IMR-90 (cell line): Measurements from ENCODE around the gene SLC39A5. TPM values are rescaled to one million over a fixed set of nuclear protein-coding genes. Genes with fewer than 3 reads are reported as not detected.

Experiments
- ATAC-seq: fragments of 200-7000 bp; cut with Tn5 transposase; 2 replicates; pipeline ENCODE4 v1.9.1; 2020; ENCODE audit warnings: low read depth, mild to moderate bottlenecking, moderate library complexity
- BruUV-seq: library from RNA; stranded (reverse); fragments of 400-500 nt; replicated peaks from 2 replicates; lab custom pipeline; 2021; lab: Mats Ljungman, UMichigan
- CTCF ChIA-PET: fragments of 300-600 bp; formaldehyde crosslinking; extraction: SDS; loops from one replicate; lab custom pipeline; 2021; ENCODE audit warnings: antibody characterized with exemption; lab: Yijun Ruan, JAX
- POLR2A ChIA-PET: fragments of 300-600 bp; sonication (Branson Sonifier 250); formaldehyde crosslinking; loops from one replicate; lab custom pipeline; 2022; ENCODE audit warnings: antibody characterized with exemption; ENCODE audit not compliant: unreplicated experiment; lab: Charles Lee
- DNase-seq: peaks from one replicate; pipeline ENCODE4 v3.0.0; 2013
- H2AFZ ChIP-seq: replicated peaks from 2 replicates; pipeline ENCODE3; 2013; ENCODE audit warnings: low read length, mild to moderate bottlenecking; ENCODE audit not compliant: poor library complexity
- H2AK5ac ChIP-seq: 2 replicates; pipeline ENCODE4 v1.6.1; 2013; ENCODE audit warnings: low read depth, low read length, inconsistent platforms
- H2AK9ac ChIP-seq: replicated peaks from 2 replicates; pipeline ENCODE3; 2013; ENCODE audit warnings: mild to moderate bottlenecking, low read depth, low read length, moderate library complexity; ENCODE audit not compliant: poor library complexity
- H2BK120ac ChIP-seq: 2 replicates; pipeline ENCODE4 v1.6.1; 2013; ENCODE audit warnings: low read depth, low read length, inconsistent platforms
- H2BK15ac ChIP-seq: 3 replicates; pipeline ENCODE4 v1.6.1; 2013; ENCODE audit warnings: low read depth, low read length, inconsistent platforms
- H2BK20ac ChIP-seq: 2 replicates; pipeline ENCODE4 v1.6.1; 2013; ENCODE audit warnings: low read depth, mild to moderate bottlenecking, inconsistent platforms, low read length, moderate library complexity
- H2BK5ac ChIP-seq: 2 replicates; pipeline ENCODE4 v1.6.1; 2013; ENCODE audit warnings: mild to moderate bottlenecking, low read depth, low read length, inconsistent platforms; ENCODE audit not compliant: poor library complexity, severe bottlenecking
- H3K14ac ChIP-seq: replicated peaks from 2 replicates; pipeline ENCODE4 v1.6.1; 2013; ENCODE audit warnings: low read depth, low read length, inconsistent platforms
- H3K18ac ChIP-seq: 2 replicates; pipeline ENCODE4 v1.6.1; 2013; ENCODE audit warnings: low read depth, low read length, control low read depth
- H3K23ac ChIP-seq: 2 replicates; pipeline ENCODE4 v1.6.1; 2013; ENCODE audit warnings: low read depth, low read length, inconsistent platforms
- H3K27ac ChIP-seq: 2 replicates; pipeline ENCODE4 v1.5.1; 2013; ENCODE audit warnings: mild to moderate bottlenecking, control low read depth, low read length; ENCODE audit not compliant: insufficient read depth
- H3K27me3 ChIP-seq: 2 replicates; pipeline ENCODE4 v1.6.1; 2013; ENCODE audit warnings: low read length; ENCODE audit not compliant: control insufficient read depth, insufficient read depth
- H3K36me3 ChIP-seq: 2 replicates; pipeline ENCODE4 v1.6.1; 2013; ENCODE audit warnings: low read length, mixed read lengths; ENCODE audit not compliant: control insufficient read depth, insufficient read depth
- H3K4ac ChIP-seq: 2 replicates; pipeline ENCODE4 v1.6.1; 2013; ENCODE audit warnings: low read depth, low read length, inconsistent platforms
- H3K4me1 ChIP-seq: 2 replicates; pipeline ENCODE4 v1.6.1; 2013; ENCODE audit warnings: low read length, mixed read lengths; ENCODE audit not compliant: control insufficient read depth, insufficient read depth
- H3K4me2 ChIP-seq: 2 replicates; pipeline ENCODE4 v1.6.1; 2013; ENCODE audit warnings: low read depth, mild to moderate bottlenecking, control low read depth, low read length, moderate library complexity
- H3K4me3 ChIP-seq: 2 replicates; pipeline ENCODE4 v1.5.1; 2013; ENCODE audit warnings: low read depth, mild to moderate bottlenecking, control low read depth, low read length, moderate library complexity; ENCODE audit not compliant: insufficient read depth
- H3K56ac ChIP-seq: 2 replicates; pipeline ENCODE4 v1.6.1; 2013; ENCODE audit warnings: low read length, inconsistent platforms; ENCODE audit not compliant: insufficient read depth; ENCODE audit errors: extremely low read depth
- H3K79me1 ChIP-seq, 2 experiments: 2 replicates each; pipeline ENCODE4 v1.6.1; 2013; ENCODE audit warnings: low read length in 2 of 2, inconsistent platforms in 1 of 2, low read depth in 1 of 2
- H3K9ac ChIP-seq: 2 replicates; pipeline ENCODE4 v1.6.1; 2013; ENCODE audit warnings: low read depth, low read length, control low read depth
- H3K9me1 ChIP-seq: 2 replicates; pipeline ENCODE4 v1.6.1; 2013; ENCODE audit warnings: low read length, inconsistent platforms; ENCODE audit not compliant: insufficient read depth
- H3K9me3 ChIP-seq: 2 replicates; pipeline ENCODE4 v1.6.1; 2013; ENCODE audit warnings: low read length; ENCODE audit not compliant: control insufficient read depth, insufficient read depth
- H4K20me1 ChIP-seq: 2 replicates; pipeline ENCODE4 v1.6.1; 2013; ENCODE audit warnings: low read length, inconsistent platforms; ENCODE audit not compliant: insufficient read depth
- H4K5ac ChIP-seq: 2 replicates; pipeline ENCODE4 v1.6.1; 2013; ENCODE audit warnings: mild to moderate bottlenecking, low read depth, low read length, control low read depth
- H4K8ac ChIP-seq, 2 experiments: 2 replicates each; pipeline ENCODE4 v1.6.1; 2013; ENCODE audit warnings: low read depth in 2 of 2, low read length in 2 of 2, control low read depth in 1 of 2, inconsistent platforms in 1 of 2
- H4K91ac ChIP-seq: 2 replicates; pipeline ENCODE4 v1.6.1; 2013; ENCODE audit warnings: low read depth, low read length, inconsistent platforms; ENCODE audit not compliant: insufficient read depth
- CEBPB ChIP-seq: IDR thresholded peaks from 2 replicates; pipeline ENCODE4 v1.6.1; 2012; ENCODE audit warnings: low read depth, low read length, improper control_type of control experiment
- CHD1 ChIP-seq: IDR thresholded peaks from 2 replicates; pipeline ENCODE4 v1.6.1; 2012; ENCODE audit warnings: low read depth, low read length, improper control_type of control experiment
- FOS ChIP-seq: fragments of 150-350 bp; IDR thresholded peaks from 2 replicates; pipeline ENCODE4 v1.6.1; 2016; ENCODE audit warnings: low read depth, low read length
- MXI1 ChIP-seq: IDR thresholded peaks from 2 replicates; pipeline ENCODE4 v1.6.1; 2012; ENCODE audit warnings: low read depth, mild to moderate bottlenecking, low read length, moderate library complexity, borderline replicate concordance
- POLR2A ChIP-seq: IDR thresholded peaks from 2 replicates; pipeline ENCODE4 v1.6.1; 2012; ENCODE audit warnings: mild to moderate bottlenecking, low read depth, low read length
- RAD21 ChIP-seq: IDR thresholded peaks from 2 replicates; pipeline ENCODE4 v1.6.1; 2012; ENCODE audit warnings: low read length, improper control_type of control experiment
- RCOR1 ChIP-seq: IDR thresholded peaks from 2 replicates; pipeline ENCODE4 v1.6.1; 2012; ENCODE audit warnings: mild to moderate bottlenecking, low read length, improper control_type of control experiment; ENCODE audit not compliant: insufficient replicate concordance
- SMC3 ChIP-seq: fragments of 150-350 bp; IDR thresholded peaks from 2 replicates; pipeline ENCODE4 v1.6.1; 2016; ENCODE audit warnings: low read depth, mild to moderate bottlenecking, antibody characterized with exemption, low read length, moderate library complexity
- USF2 ChIP-seq: fragments of 150-350 bp; IDR thresholded peaks from 2 replicates; pipeline ENCODE4 v1.6.1; 2017; ENCODE audit warnings: mild to moderate bottlenecking, antibody characterized with exemption, low read length, low read depth
- WGBS, 2 experiments: methylation state at CpG; one replicate each; pipeline versions ENCODE4 v1.1.5 to v1.1.7; 2013; ENCODE audit warnings: missing lambda C conversion rate in 2 of 2; ENCODE audit not compliant: insufficient read length in 1 of 2; ENCODE audit errors: extremely low coverage in 2 of 2; 5-methylcytosine and 5-hydroxymethylcytosine counted together
- dilution Hi-C: fragments of 300-500 bp; cut with HindIII; formaldehyde crosslinking; loops from one replicate; pipeline ENCODE4 v1.14.3; 2018; ENCODE audit warnings: low sequenced_read_pairs; ENCODE audit not compliant: unreplicated experiment
- in situ Hi-C: fragments of 300-500 bp; cut with MboI; formaldehyde crosslinking; loops from 3 replicates; pipeline ENCODE4 v1.14.3; 2019; ENCODE audit warnings: low sequenced_read_pairs, inconsistent platforms, mixed read lengths
- intact Hi-C: fragments of 100-400 bp; cut with micrococcal nuclease; formaldehyde crosslinking; loops from 2 replicates; pipeline ENCODE4 v1.10.0; 2022
- polyA plus RNA-seq, 3 experiments: library from polyadenylated mRNA; depleted of rRNA; stranded (reverse); fragments of >200 nt; gene quantifications; 2 replicates each; pipeline ENCODE4 v1.2.3, GENCODE V29; 2012; ENCODE audit warnings: low replicate concordance in 1 of 3
- total RNA-seq: library from RNA; depleted of rRNA; stranded (reverse); fragments of >200 nt; gene quantifications from 2 replicates; pipeline ENCODE4 v1.2.3, GENCODE V29; 2012

The SLC39A5 gene
- total and polyA plus RNA-seq, 2 of the 4 experiments (the other 2 are of a cell fraction): not detected

GRCh38 chr12:56278905-56279304 lies 49.1 kb downstream of the SLC39A5 start:
- H3K18ac ChIP-seq: no peak overlapping the region
- no peak overlapping the region for H2BK5ac ChIP-seq
- DNase-seq (no peak), ATAC-seq (no peak)
- no peak overlapping the region for H3K27ac ChIP-seq
- H4K5ac ChIP-seq: no peak overlapping the region
- no peaks in the 10 kb centered on the region for H3K9me3 ChIP-seq
- H3K9ac ChIP-seq: no peak overlapping the region
- no peak overlapping the region for H3K4me2 ChIP-seq
- no peak overlapping the region for H2BK120ac ChIP-seq
- TF ChIP-seq RAD21 (no peak), SMC3 (no peak), USF2 (no peak), RCOR1 (no peak), CEBPB (no peak), CHD1 (no peak), POLR2A (no peak), FOS (no peak), MXI1 (no peak)
- peaks cover 4 to 8% of the 10 kb centered on the region in 2 experiments; a peak in 2 of 4 replicates for H3K79me1 ChIP-seq
- no peak overlapping the region for H3K4me3 ChIP-seq
- no peak overlapping the region for H2AK5ac ChIP-seq
- ChIA-PET POLR2A (no interaction called here), CTCF (no interaction called here)
- WGBS, 2 experiments: 90% methylated on average over 2 of the region's 3 CpGs; no CpG with 5 or more reads in 1 of the 2 experiments
- H3K36me3 ChIP-seq: peaks cover 65% of the 10 kb centered on the region
- no peaks in the 10 kb centered on the region for H4K20me1 ChIP-seq
- no peak overlapping the region for H2AFZ ChIP-seq
- no peak overlapping the region for H3K23ac ChIP-seq
- H3K56ac ChIP-seq: no peak overlapping the region
- no peaks in the 10 kb centered on the region for H3K4me1 ChIP-seq
- intact Hi-C loops (no loop called here), in situ Hi-C loops (no loop called here), dilution Hi-C loops (no loop called here)
- H4K91ac ChIP-seq: no peak overlapping the region
- no peak overlapping the region for H2BK20ac ChIP-seq
- H3K9me1 ChIP-seq: no peaks in the 10 kb centered on the region; the same call in 1 of the 2 replicates
- H3K4ac ChIP-seq: no peak overlapping the region
- H4K8ac ChIP-seq: no peak overlapping the region
- BruUV-seq: no TSS peak
- no peak overlapping the region for H2BK15ac ChIP-seq
- H3K14ac ChIP-seq: no peak overlapping the region
- H2AK9ac ChIP-seq: no peak overlapping the region
- H3K27me3 ChIP-seq: no peaks in the 10 kb centered on the region
